HL-60 (cell line): ENCODE results near the gene SLITRK1.

Source experiments
- CTCF ChIP-seq: IDR thresholded peaks from one replicate; pipeline ENCODE4 v1.5.1; 2011; ENCODE audit warnings: low read length, control low read depth, inconsistent platforms; ENCODE audit not compliant: insufficient read depth
- GABPA ChIP-seq: IDR thresholded peaks from 2 replicates; pipeline ENCODE4 v1.6.1; 2012; ENCODE audit warnings: low read depth
- POLR2AphosphoS5 ChIP-seq: IDR thresholded peaks from 2 replicates; pipeline ENCODE4 v1.6.1; 2012; ENCODE audit warnings: low read depth

DNA sequence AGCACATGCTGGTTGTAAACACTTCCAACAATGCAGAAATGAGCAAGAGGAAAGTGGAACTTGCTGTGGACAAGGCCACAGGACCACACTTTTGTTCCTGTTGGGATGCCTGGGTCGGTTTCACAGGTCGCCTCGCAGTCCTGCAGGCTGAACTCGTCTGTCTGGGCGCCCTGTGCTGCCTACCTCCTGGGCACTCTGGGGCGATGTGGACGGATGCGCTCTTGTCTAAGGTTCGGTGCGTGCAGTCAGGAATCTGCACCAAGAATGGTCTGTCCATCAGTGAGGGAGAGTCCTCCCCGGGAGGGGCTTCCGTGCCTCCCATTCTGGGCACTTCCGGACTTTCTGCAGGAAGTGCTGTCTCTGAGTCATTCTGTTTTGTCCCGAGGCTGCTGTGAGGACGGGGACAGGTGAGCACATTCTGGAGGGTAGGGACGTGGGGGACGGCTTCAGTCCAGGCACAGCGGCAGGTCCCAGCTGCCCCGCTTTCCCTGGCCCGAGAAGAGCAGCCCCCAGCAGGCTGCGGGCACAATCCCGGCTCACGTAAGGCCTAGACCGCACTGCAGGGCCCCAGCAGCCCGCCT, 24.1 kb upstream of the SLITRK1 start:
- TF ChIP-seq CTCF (no peak), POLR2AphosphoS5 (no peak), GABPA (no peak)
